HG02970 (cell line): ENCODE measurements around the gene ASIP.
A peak's percentile ranks its signal among the peaks of the same experiment; 100 is the strongest.

Experiments
- ATAC-seq: cut with Tn5 transposase; IDR thresholded peaks from one replicate; pipeline ENCODE4 v1.9.1; 2021; ENCODE audit warnings: mild to moderate bottlenecking, moderate library complexity, moderate number of reproducible peaks; ENCODE audit not compliant: unreplicated experiment, low FRiP score

The ASIP gene

DNA sequence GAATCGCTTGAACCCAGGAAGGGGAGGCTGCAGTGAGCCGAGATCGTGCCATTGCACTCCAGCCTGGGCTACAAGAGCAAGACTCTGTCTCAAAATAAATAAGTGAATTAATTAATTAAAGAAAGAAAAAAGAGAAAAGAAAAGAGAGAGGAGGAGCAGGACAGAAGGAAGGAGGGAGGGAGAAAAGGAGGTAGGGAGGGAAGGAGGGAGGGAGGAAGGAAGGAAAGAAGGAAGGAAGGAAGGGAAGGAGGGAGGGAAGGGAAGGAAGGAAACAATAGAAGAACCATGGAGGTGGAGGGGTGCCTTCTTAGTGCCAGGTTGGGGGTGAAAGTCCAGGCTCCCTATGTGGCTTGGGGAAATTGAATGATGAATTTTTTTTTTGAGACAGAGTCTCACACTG is 68.5 kb downstream of the ASIP start:
- ATAC-seq, result no peak

DNA sequence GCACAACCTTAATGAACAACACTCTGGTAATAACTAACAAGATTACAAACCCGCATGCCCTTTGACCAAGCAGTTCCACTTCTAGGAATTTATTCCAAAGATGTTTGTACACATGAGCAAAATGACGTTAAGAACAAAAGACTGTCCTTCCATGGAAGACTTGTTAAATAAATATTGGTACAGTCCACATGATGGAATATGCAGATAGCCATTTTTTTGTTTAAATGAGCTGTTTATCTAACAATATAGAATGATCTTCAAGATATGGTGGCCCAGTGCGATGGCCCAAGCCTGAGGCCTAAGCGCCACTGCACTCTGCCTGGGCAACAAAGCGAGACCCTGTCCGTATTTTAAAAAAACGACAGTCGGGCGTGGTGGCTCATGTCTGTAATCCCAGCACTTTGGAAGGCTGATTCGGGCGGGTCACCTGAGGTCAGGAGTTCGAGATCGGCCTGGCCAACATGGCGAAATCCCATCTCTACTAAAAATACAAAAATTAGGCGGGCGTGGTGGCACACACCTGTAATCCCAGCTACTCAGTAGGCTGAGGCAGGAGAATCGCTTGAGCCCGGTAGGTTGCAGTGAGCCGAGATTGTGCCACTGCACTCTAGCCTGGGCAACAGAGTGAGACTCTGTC is 69.4 kb downstream of the ASIP start:
- ATAC-seq, result no peak

GRCh38 chr20:34311118-34312023 is 70.1 kb downstream of the ASIP start:
- ATAC-seq, result no peak

- no peak for ATAC-seq
Measured at GRCh38 chr20:34312024-34312460, 70.8 kb downstream of the ASIP start.

DNA sequence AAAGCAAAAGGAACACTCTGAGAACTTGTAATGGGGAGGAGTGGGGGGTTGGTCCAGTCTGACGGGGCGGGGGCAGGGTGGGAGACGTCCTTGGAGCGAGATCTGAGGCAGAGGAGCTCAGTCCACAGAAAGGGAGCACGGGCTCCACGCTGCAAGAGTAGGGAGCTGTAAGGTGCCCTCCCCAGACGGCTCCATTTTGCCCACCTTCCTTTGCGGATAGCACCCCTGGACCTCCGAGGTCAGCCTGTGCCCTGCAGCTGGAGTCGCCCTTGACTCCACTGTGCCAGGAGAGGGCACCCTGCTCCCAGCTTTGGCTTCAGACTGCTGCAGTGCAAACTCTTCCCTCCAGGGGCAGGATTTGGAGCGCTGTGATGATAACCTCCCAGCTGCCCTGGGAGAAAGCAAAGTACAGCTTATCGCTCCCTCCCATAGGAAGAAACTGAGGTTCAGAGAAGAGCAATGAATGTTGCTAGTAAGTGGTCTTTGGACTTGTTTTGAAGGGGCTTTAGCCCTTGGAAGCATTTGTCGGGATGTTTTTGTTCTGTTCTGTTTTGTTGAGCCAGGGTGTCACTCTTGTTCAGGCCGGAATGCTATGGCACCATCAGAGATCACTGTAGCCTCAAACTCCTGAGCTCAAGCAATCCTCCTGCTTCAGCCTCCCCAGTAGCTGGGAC is 71.5 kb downstream of the ASIP start:
- peak; percentile 75 for ATAC-seq

DNA sequence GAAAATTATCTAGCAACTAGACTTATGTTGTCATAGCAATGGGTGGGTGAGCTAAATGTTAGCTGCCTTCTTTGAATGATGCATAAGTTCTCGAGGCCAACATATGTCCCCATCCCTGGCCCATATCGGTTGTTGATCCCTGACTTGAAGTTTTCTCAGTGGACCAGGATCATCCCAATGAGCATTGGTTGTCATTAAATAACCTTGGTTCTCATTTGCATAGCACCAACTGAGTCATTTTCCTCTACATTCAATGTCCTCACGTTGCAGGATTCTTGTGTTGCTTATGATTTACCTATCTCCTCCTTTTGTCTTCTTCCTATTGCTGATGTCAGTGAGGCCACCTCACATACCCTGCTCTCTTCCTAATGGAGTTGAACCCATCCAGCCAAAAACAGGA is 74.0 kb downstream of the ASIP start:
- no peak for ATAC-seq

DNA sequence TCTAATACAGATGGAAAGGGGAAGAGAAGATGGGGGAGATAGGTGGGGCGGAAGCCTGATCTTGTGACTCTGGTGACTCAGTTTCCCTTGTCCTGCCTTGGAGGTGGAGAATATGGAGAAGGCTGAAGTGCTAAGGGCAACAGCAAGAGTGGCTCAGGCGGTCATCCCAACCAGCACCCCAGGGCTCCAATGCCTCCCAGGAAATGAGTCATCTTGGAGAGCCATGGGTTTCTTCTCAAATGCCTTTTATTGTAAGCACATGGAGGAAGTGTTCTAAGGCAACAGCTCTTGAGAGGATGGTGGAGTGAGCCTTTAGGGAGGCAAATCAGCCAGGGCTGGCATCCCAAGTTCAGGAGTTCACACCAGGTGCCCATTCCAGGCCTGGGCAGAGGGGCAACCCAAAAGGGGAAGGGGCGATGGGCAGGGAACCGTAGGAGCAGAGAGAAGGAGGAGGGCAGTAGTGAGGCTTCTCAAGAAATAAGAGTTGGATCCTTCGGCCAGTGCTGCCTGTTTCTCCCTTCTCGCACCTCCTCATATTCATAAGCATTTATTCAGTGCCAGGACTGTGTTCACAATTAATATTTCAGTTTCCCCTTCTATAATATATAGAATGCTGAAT is 75.1 kb downstream of the ASIP start:
- ATAC-seq, result no peak
